B cell (primary cell): ENCODE data around the gene ZEB2. TPM values are rescaled to one million over a fixed set of nuclear protein-coding genes. Genes with fewer than 3 reads are reported as not detected.

Source experiments
- ATAC-seq: fragments of 200-7000 bp; cut with Tn5 transposase; one replicate; pipeline ENCODE4 v1.10.0; 2021; ENCODE audit warnings: low read depth, mild to moderate bottlenecking, moderate number of reproducible peaks, moderate library complexity
- CTCF ChIA-PET: fragments of 350-600 bp; sonication (Branson Sonifier 250); formaldehyde crosslinking; loops from one replicate; lab custom pipeline; 2021; ENCODE audit warnings: antibody characterized with exemption, inconsistent platforms; lab: Charles Lee
- POLR2A ChIA-PET: fragments of 350-600 bp; sonication (Branson Sonifier 250); formaldehyde crosslinking; loops from one replicate; lab custom pipeline; 2021; ENCODE audit warnings: antibody characterized with exemption; lab: Charles Lee
- DNase-seq: peaks from one replicate; pipeline ENCODE4 v3.0.0; 2013
- H2AFZ ChIP-seq: 2 replicates; pipeline ENCODE4 v1.6.1; 2012; ENCODE audit warnings: mild to moderate bottlenecking, low read depth, low read length; ENCODE audit not compliant: insufficient read depth, poor library complexity, severe bottlenecking
- H3K27ac ChIP-seq, 2 donors: 1 replicate in 1 of 2; 2 replicates in 1 of 2; pipeline ENCODE4 v1.5.1; 2012 to 2013; ENCODE audit warnings: low read length in 2 of 2, mild to moderate bottlenecking in 2 of 2, moderate library complexity in 1 of 2
- H3K27me3 ChIP-seq, 4 experiments: fragments of 200-600 bp in 1 of 4; sonication (generic) in 1 of 4; replicated peaks in 1 of 4; 1 replicate in 2 of 4; 2 replicates in 2 of 4; pipeline versions ENCODE4 v1.6.1 to v1.7.0; 2013 to 2016; ENCODE audit warnings: low read length in 3 of 4, mild to moderate bottlenecking in 2 of 4, mixed read lengths in 1 of 4, moderate library complexity in 1 of 4; ENCODE audit not compliant: insufficient read depth in 4 of 4, control insufficient read depth in 3 of 4; ENCODE audit errors: control extremely low read depth in 1 of 4
- H3K36me3 ChIP-seq, 2 experiments: replicated peaks in 1 of 2; 1 replicate in 1 of 2; 2 replicates in 1 of 2; pipeline versions ENCODE4 v1.6.1 to v1.7.1; 2013; ENCODE audit warnings: low read length in 1 of 2; ENCODE audit not compliant: insufficient read depth in 2 of 2, control insufficient read depth in 1 of 2; ENCODE audit errors: control extremely low read depth in 1 of 2, extremely low read depth in 1 of 2
- H3K4me1 ChIP-seq, 2 donors: fragments of 200-600 bp in 1 of 2; sonication (generic) in 1 of 2; 1 replicate in 1 of 2; 2 replicates in 1 of 2; pipeline versions ENCODE4 v1.5.1 to v1.6.1; 2013 to 2017; ENCODE audit warnings: low read length in 2 of 2; ENCODE audit not compliant: control insufficient read depth in 2 of 2, insufficient read depth in 2 of 2
- H3K4me2 ChIP-seq: replicated peaks from 2 replicates; pipeline ENCODE3; 2012; ENCODE audit warnings: mild to moderate bottlenecking, low read depth, low read length; ENCODE audit not compliant: poor library complexity, severe bottlenecking
- H3K4me3 ChIP-seq, 5 experiments: fragments of 200-600 bp in 1 of 5; sonication (generic) in 1 of 5; 1 replicate in 3 of 5; 2 replicates in 2 of 5; pipeline versions ENCODE4 v1.5.1 to v1.7.0; 2011 to 2016; ENCODE audit warnings: low read length in 4 of 5, mild to moderate bottlenecking in 4 of 5, low read depth in 2 of 5, control low read depth in 1 of 5, moderate library complexity in 1 of 5; ENCODE audit not compliant: insufficient read depth in 1 of 5; ENCODE audit errors: control extremely low read depth in 1 of 5, extremely low read depth in 1 of 5
- H3K79me2 ChIP-seq: fragments of 200-600 bp; sonication (generic); one replicate; pipeline ENCODE4 v1.6.0; 2016; ENCODE audit warnings: low read length; ENCODE audit not compliant: control insufficient read depth, insufficient read depth
- H3K9ac ChIP-seq: fragments of 200-600 bp; sonication (generic); 2 replicates; pipeline ENCODE4 v1.6.1; 2017; ENCODE audit warnings: mild to moderate bottlenecking, low read length, moderate library complexity
- H3K9me3 ChIP-seq, 3 donors: one replicate each; pipeline versions ENCODE4 v1.6.1 to v1.7.1; 2013; ENCODE audit warnings: low read length in 2 of 3; ENCODE audit not compliant: control insufficient read depth in 2 of 3, insufficient read depth in 1 of 3; ENCODE audit errors: control extremely low read depth in 1 of 3
- H4K20me1 ChIP-seq: 2 replicates; pipeline ENCODE4 v1.6.0; 2012; ENCODE audit warnings: mild to moderate bottlenecking, low read length; ENCODE audit not compliant: insufficient read depth, control insufficient read depth, poor library complexity, severe bottlenecking
- H3K27ac Mint-ChIP-seq: one replicate; pipeline ENCODE4 v1.8.0; 2021; ENCODE audit warnings: mixed read lengths
- H3K27me3 Mint-ChIP-seq: one replicate; pipeline ENCODE4 v1.8.0; 2021; ENCODE audit warnings: mixed read lengths
- H3K4me1 Mint-ChIP-seq: one replicate; pipeline ENCODE4 v1.8.0; 2021; ENCODE audit warnings: mixed read lengths
- H3K4me3 Mint-ChIP-seq: one replicate; pipeline ENCODE4 v1.8.0; 2021; ENCODE audit warnings: mixed read lengths
- H3K9me3 Mint-ChIP-seq: one replicate; pipeline ENCODE4 v1.8.0; 2022; ENCODE audit warnings: mixed read lengths; ENCODE audit not compliant: insufficient read depth
- EZH2 ChIP-seq: IDR thresholded peaks from 2 replicates; pipeline ENCODE4 v1.6.1; 2012; ENCODE audit warnings: borderline replicate concordance, low read depth, mild to moderate bottlenecking, moderate library complexity, low read length; ENCODE audit not compliant: insufficient read depth, poor library complexity, severe bottlenecking
- WGBS: methylation state at CpG from one replicate; pipeline ENCODE4 v1.1.5; 2013; ENCODE audit warnings: missing lambda C conversion rate; ENCODE audit not compliant: insufficient coverage; 5-methylcytosine and 5-hydroxymethylcytosine counted together
- intact Hi-C: fragments of 100-400 bp; cut with micrococcal nuclease; formaldehyde crosslinking; loops from one replicate; pipeline ENCODE4 v1.10.0; 2022
- polyA plus RNA-seq: library from polyadenylated mRNA; depleted of rRNA; stranded (reverse); fragments of >200 nt; gene quantifications from 2 replicates; pipeline ENCODE4 v1.2.3, GENCODE V29; 2012
- total RNA-seq, 2 donors: library from RNA; stranded (reverse); fragments of 120-200 nt in 1 of 2; gene quantifications; 1 replicate in 1 of 2; 2 replicates in 1 of 2; pipeline versions ENCODE4 v1.2.3 to v1.2.4, GENCODE V29; 2013 to 2022
- TF ChIP-seq, protein P1 (sequence below): fragments of 200-600 bp; IDR thresholded peaks from one replicate; pipeline ENCODE4 v1.8.0; 2022; ENCODE audit warnings: antibody characterized with exemption, mild to moderate bottlenecking

ZEB2 gene
- total and polyA plus RNA-seq, 2 donors (not counting 1 experiment from before 2014, with no cell fraction given) = 56.3 to 217 TPM

DNA sequence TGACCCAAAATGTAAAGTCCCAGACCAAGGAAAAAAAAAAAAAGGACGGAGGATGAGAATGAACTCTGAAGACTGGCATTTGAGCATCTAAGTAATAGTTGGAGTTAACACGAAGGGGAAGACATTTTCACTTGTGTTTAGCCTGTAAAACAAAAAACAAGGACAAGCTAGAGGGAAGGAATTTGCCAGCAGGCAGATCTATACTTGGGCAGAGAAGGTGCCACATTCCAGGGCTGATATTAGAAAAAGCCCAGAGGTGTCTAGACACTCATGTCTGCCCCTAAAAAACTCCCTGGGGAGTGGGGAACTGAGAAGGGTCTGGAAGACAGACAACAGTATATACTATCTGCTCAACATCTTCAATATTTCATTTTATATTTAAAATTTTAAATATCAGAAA is 171.1 kb downstream of the ZEB2 start:
- H3K27ac Mint-ChIP-seq = no peak overlapping the region
- no peak overlapping the region for H3K4me2 ChIP-seq

GRCh38 chr2:144346229-144346628 is 173.7 kb downstream of the ZEB2 start:
- H3K9ac ChIP-seq = no peak overlapping the region
- CTCF ChIA-PET = no interaction called here
- WGBS = 100% methylated on average over 2 of the region's 4 CpGs
- H3K4me3 Mint-ChIP-seq = no peak overlapping the region
- H4K20me1 ChIP-seq = no peaks in the 10 kb centered on the region
- DNase-seq (no peak), ATAC-seq (no peak)
- POLR2A ChIA-PET = no interaction called here
- H3K79me2 ChIP-seq = no peaks in the 10 kb centered on the region
- H3K27me3 ChIP-seq = no peaks in the 10 kb centered on the region
- no peaks in the 10 kb centered on the region for H3K9me3 ChIP-seq
- no peaks in the 10 kb centered on the region for H3K4me1 Mint-ChIP-seq
- H3K36me3 ChIP-seq = no peaks in the 10 kb centered on the region
- H3K27ac Mint-ChIP-seq = no peak overlapping the region
- TF ChIP-seq, protein P1, sequence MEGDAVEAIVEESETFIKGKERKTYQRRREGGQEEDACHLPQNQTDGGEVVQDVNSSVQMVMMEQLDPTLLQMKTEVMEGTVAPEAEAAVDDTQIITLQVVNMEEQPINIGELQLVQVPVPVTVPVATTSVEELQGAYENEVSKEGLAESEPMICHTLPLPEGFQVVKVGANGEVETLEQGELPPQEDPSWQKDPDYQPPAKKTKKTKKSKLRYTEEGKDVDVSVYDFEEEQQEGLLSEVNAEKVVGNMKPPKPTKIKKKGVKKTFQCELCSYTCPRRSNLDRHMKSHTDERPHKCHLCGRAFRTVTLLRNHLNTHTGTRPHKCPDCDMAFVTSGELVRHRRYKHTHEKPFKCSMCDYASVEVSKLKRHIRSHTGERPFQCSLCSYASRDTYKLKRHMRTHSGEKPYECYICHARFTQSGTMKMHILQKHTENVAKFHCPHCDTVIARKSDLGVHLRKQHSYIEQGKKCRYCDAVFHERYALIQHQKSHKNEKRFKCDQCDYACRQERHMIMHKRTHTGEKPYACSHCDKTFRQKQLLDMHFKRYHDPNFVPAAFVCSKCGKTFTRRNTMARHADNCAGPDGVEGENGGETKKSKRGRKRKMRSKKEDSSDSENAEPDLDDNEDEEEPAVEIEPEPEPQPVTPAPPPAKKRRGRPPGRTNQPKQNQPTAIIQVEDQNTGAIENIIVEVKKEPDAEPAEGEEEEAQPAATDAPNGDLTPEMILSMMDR = no peak
- no peak for TF ChIP-seq EZH2
- no peak overlapping the region for H3K4me2 ChIP-seq
- H2AFZ ChIP-seq = no peak overlapping the region
- intact Hi-C loops = no loop called here
- no peak overlapping the region for H3K27ac ChIP-seq
- H3K4me1 ChIP-seq = no peaks in the 10 kb centered on the region
- no peaks in the 10 kb centered on the region for H3K9me3 Mint-ChIP-seq
- H3K4me3 ChIP-seq = no peak overlapping the region
- no peaks in the 10 kb centered on the region for H3K27me3 Mint-ChIP-seq

More for the DNA sequence above, 171.1 kb downstream of the ZEB2 start:
- no peaks in the 10 kb centered on the region for H3K79me2 ChIP-seq
- intact Hi-C loops = no loop called here
- no peaks in the 10 kb centered on the region for H3K9me3 ChIP-seq
- ChIA-PET CTCF (no interaction called here), POLR2A (no interaction called here)
- no peak overlapping the region for H3K4me3 Mint-ChIP-seq
- TF ChIP-seq, protein P1 = no peak
- no peak for TF ChIP-seq EZH2
- no peak for DNase-seq
- 100% methylated on average over 2 of the region's 2 CpGs for WGBS
- no peaks in the 10 kb centered on the region for H3K4me1 ChIP-seq
- no peak overlapping the region for H3K4me3 ChIP-seq
- no peak overlapping the region for H3K9ac ChIP-seq
- no peaks in the 10 kb centered on the region for H3K9me3 Mint-ChIP-seq
- H4K20me1 ChIP-seq = no peaks in the 10 kb centered on the region
- no peak overlapping the region for H3K27ac ChIP-seq
- no peak overlapping the region for H2AFZ ChIP-seq
- ATAC-seq = no peak
- H3K27me3 ChIP-seq = no peaks in the 10 kb centered on the region
- H3K4me1 Mint-ChIP-seq = no peaks in the 10 kb centered on the region
- H3K36me3 ChIP-seq = no peaks in the 10 kb centered on the region
- no peaks in the 10 kb centered on the region for H3K27me3 Mint-ChIP-seq
